Measurements from ENCODE around the gene TNS3. TPM values are rescaled to one million over a fixed set of nuclear protein-coding genes. Genes with fewer than 3 reads are reported as not detected.

Gene TNS3
- total RNA-seq, 1 donor from 2014 or later: 41.2 TPM

DNA sequence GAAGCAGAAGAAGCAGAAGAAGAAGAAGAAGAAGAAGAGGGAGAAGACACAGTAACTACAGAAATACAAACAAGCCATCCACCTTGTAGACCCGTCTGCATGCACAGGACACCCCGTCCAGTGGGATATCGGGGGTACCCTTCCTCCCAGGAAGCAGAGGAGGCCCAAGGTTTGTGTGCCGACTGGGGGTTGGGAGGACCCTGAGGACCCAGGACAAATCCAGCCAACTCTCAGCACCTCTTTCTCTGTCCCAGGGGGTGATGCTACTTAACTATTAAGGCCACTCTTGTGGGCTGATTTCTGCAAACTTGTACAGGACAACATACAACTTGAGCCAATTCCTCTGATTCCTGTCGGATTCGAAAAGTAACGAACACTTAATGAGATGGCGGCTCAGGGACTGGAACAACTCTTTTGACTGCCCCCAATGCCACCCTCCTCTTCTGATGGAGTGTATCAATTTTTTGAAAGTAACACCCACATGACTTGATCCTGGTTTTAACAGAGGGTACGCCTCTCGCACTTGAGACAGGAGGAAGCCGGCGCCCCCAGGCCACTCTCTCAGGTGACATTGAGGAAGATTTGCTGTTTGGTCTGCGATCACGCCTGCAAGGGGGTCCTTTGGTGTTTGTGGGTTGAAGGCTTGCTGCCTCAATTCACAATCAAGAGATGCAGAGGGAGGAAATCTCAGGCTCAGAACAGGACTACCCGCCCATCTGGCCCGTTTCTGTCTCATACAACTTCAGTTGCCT lies 192.6 kb downstream of the TNS3 start:
- Histone ChIP-seq H3K36me3 (ENCODE audit: control insufficient read depth, insufficient read depth, low read length) (peaks cover 4% of the 10 kb centered on the region), H3K27me3 (ENCODE audit: control insufficient read depth, insufficient read depth, low read length) (no peaks in the 10 kb centered on the region), H3K4me3 (ENCODE audit: low read depth, low read length) (no peak overlapping the region)
- DNase-seq (ENCODE audit: low read depth): no peak
- TF ChIP-seq, protein P1, sequence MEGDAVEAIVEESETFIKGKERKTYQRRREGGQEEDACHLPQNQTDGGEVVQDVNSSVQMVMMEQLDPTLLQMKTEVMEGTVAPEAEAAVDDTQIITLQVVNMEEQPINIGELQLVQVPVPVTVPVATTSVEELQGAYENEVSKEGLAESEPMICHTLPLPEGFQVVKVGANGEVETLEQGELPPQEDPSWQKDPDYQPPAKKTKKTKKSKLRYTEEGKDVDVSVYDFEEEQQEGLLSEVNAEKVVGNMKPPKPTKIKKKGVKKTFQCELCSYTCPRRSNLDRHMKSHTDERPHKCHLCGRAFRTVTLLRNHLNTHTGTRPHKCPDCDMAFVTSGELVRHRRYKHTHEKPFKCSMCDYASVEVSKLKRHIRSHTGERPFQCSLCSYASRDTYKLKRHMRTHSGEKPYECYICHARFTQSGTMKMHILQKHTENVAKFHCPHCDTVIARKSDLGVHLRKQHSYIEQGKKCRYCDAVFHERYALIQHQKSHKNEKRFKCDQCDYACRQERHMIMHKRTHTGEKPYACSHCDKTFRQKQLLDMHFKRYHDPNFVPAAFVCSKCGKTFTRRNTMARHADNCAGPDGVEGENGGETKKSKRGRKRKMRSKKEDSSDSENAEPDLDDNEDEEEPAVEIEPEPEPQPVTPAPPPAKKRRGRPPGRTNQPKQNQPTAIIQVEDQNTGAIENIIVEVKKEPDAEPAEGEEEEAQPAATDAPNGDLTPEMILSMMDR (IDR thresholded peaks at IDR 0.05; ENCODE audit: insufficient read depth, low read length, poor library complexity, severe bottlenecking): no peak

DNA sequence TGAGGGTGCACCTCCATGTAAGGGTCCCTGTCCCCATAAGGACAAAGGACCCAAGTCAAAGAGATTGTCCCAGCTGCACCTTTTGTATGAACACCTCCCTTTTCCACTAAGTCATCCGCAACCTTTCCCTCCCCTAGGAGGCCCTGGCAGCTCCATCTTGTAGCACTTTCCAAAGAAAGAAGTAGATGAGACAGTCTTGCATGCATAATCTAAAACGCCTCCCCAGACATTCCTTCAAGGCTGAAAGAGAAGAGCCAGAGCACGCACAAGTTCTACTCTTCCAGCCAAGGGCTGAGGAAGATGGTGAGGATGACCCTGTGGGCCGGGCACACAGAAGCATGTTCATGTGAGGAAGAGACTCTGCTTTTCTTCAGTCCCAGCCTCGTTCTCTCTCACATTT lies 194.4 kb downstream of the TNS3 start:
- Histone ChIP-seq H3K27me3 (ENCODE audit: control insufficient read depth, insufficient read depth, low read length) (no peaks in the 10 kb centered on the region), H3K36me3 (ENCODE audit: control insufficient read depth, insufficient read depth, low read length) (peaks cover 4% of the 10 kb centered on the region), H3K4me3 (ENCODE audit: low read depth, low read length) (no peak overlapping the region)
- TF ChIP-seq, protein P1 (IDR thresholded peaks at IDR 0.05; ENCODE audit: insufficient read depth, low read length, poor library complexity, severe bottlenecking): no peak
- no peak for DNase-seq (ENCODE audit: low read depth)

DNA sequence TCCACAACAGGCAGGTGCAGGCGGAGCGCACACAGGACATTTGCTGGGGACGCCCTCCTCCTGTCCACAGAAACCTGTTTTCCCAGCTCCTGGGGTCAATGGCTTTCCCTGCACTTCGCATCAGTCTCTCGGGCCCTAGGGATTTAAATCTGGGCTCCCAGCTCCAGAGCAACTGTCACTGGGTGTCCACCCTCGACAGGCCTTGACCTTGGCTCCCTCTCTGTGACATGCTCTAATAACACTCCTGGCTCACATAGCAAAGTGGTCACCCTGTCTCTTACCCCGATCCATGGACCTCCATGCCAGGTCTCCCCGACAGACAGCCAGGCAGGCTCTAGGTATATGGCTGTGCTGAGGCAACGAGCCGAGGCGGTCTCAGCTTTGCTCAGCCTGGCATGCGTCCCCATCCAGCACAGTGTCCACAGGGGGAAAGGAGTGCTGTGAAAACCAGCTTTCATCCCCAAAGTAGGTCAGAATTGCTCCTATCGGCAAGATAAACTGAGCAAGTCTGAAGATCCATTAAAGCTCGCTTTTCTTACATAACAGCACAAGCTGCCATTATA lies 195.6 kb downstream of the TNS3 start:
- H3K36me3 ChIP-seq (ENCODE audit: control insufficient read depth, insufficient read depth, low read length): peaks cover 4% of the 10 kb centered on the region
- H3K4me3 ChIP-seq (ENCODE audit: low read depth, low read length): no peak overlapping the region
- TF ChIP-seq, protein P1 (IDR thresholded peaks at IDR 0.05; ENCODE audit: insufficient read depth, low read length, poor library complexity, severe bottlenecking): no peak
- H3K27me3 ChIP-seq (ENCODE audit: control insufficient read depth, insufficient read depth, low read length): no peaks in the 10 kb centered on the region
- DNase-seq (ENCODE audit: low read depth): no peak

DNA sequence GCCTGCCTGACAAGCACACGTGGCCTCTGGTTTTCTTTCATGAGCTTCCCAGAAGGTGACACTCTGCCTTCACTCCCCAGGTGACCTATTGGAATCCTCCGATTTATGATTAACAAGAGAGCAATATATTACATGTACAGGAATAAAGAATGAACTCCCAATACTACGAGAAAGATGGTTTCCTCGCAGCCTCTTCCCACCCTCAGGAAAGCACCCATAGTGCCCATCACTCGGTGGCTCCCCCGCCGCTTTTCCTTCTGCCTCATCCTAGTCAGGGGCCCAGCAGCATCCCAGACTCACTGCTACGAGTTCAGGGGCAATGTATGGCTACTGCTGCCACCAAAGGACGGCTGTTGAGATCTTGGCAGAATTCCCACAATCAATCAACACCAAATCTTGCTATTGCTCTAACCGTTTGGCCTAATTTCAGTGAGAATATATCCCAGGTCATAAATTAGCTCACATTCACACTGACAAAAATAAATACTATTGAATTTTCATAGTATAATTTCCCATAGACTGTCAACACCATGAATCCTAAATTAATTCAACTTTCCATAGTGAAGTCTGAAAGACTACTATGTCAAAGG lies 196.3 kb downstream of the TNS3 start:
- H3K4me3 ChIP-seq (ENCODE audit: low read depth, low read length): no peak overlapping the region
- peaks cover 4% of the 10 kb centered on the region for H3K36me3 ChIP-seq (ENCODE audit: control insufficient read depth, insufficient read depth, low read length)
- no peak for DNase-seq (ENCODE audit: low read depth)
- no peaks in the 10 kb centered on the region for H3K27me3 ChIP-seq (ENCODE audit: control insufficient read depth, insufficient read depth, low read length)
- TF ChIP-seq, protein P1 (IDR thresholded peaks at IDR 0.05; ENCODE audit: insufficient read depth, low read length, poor library complexity, severe bottlenecking): no peak

DNA sequence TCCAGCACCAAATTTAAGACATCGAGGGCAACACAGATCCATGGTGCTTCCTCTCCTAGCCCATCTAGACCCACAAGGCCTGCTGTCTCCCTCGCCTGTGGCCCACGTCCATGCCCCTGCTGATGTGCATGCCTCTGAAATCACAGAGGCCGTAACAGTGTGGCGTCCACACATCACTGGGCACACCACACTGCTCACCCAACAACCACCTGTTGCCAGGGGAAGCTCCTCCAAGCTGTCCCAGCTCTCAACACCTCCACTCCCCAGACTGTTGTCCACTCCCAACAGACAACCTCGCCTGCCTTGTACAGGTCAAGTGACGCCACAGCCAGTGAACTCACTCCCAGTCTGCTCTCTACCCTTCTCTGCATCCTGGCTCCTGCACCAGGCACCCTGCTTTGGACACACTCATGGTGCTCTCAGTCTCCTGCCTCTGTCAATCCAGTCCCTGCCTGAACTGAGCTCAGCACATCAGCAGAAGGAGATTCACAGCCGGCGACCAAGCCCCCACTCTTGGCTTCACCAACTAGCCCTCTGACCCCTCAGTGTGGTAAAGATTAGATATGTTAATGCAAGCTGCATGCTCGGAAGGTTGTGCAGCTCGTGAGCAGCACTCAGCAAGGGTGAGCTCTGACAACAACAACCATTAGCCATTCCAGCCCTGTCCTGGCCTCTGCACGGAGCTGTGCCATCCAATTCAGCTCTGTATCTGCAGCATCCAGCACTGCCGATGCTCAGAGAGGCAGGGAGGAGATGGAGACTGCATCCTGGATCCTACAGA lies 197.0 kb downstream of the TNS3 start:
- TF ChIP-seq, protein P1 (IDR thresholded peaks at IDR 0.05; ENCODE audit: insufficient read depth, low read length, poor library complexity, severe bottlenecking): no peak

More for the DNA sequence above, 197.0 kb downstream of the TNS3 start:
- Histone ChIP-seq H3K4me3 (ENCODE audit: low read depth, low read length) (no peak overlapping the region), H3K27me3 (ENCODE audit: control insufficient read depth, insufficient read depth, low read length) (no peaks in the 10 kb centered on the region), H3K36me3 (ENCODE audit: control insufficient read depth, insufficient read depth, low read length) (no peaks in the 10 kb centered on the region)
- no peak for DNase-seq (ENCODE audit: low read depth)
